Activated naive CD8-positive, alpha-beta T cell treated with anti-CD3 and anti-CD28 coated beads, Interleukin-2, amount 50 U/mL, for 16 hours (primary cell): Measurements from ENCODE around the gene SOX6.

Experiments used
- DNase-seq: peaks from one replicate; pipeline ENCODE4 v3.0.0-alpha.2; 2020; ENCODE audit warnings: low read depth, low spot score

The SOX6 gene

DNA sequence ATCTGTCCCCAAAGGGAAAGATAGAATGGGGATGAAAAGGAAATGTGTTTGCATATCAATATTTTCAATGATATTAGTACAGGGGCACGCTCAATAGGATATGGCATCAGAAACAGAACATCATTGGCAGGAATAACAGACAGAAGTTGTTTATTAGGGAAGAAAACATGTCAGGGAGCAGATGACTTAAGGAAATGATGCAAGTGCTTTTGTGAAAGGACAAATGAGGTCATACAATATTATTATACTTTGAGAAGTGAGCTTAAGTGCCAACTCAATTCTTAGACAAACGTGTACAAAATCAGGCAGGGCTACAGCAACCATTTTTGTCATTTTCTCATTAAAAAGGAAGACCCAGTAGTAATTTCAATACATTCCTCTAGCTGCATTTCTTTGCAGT, 388.4 kb downstream of the SOX6 start:
- no peak for DNase-seq

DNA sequence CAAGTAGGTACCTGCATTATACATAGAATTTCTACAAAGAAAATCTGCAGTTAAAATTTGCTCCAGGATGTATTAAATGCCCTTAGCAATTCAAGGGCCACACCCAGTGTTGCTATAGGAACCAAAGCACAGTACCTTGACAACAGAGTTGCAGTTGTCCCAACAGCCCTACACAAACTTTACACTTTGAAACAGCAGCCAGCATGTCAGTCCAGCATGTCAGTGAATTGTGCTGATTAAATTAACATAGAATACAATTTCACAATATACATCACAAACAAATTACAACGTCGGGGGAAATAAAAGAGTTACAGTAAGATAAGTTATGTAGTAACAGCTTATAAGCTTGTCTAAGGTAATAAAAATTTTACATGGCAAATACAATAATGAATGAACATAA, 389.2 kb downstream of the SOX6 start:
- no peak for DNase-seq

DNA sequence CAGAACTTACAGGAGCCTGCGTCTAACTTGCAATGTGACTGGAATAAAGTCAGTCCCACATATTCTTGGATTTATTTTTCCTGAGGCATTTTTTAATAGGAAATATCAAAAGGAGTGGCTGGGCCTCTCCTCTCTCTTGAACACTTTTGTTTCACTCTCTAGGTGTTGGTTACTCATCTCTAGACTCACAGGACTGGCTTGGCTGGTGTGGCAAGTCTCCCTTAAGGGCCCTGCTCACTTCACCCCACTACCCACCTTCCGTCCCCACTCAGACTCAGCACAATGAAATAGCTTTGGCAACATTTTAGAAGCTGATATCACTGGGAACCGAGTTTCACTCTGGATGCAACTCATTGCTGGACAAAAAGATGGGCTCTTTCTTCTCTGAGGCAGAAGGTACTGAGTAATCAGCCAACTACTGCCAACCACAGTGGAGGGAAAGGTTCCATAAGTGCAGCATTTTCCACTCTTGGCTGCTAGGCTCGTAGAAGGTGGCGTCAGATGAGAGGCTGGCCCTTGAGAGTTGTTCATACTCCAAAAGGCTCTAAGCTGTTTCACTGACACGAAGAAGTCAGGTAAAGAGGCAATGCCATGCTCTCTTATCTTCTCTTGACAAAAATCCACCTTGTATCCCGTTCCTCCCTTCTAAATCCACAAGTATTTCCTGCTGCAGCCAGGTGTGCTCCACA, 390.6 kb downstream of the SOX6 start:
- DNase-seq = no peak

DNA sequence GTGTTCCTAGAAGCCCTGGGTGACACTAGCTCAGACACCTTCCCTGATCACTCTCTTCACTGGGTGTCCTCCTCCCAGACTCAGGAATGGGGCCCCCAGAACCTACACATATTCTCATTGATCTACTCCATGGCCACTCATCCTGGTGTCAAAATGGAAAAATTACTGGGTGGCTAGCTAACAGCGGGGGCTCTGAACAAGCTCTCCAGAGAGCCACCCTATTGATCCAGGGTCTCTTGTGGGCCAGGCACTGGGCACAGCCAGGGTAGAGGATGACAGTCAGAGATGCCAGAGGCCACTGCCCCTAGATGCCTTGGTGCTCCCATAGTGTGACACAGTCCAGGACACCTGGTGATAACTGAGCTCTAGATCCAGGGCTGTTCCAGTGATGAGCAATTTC, 393.1 kb downstream of the SOX6 start:
- DNase-seq = no peak

DNA sequence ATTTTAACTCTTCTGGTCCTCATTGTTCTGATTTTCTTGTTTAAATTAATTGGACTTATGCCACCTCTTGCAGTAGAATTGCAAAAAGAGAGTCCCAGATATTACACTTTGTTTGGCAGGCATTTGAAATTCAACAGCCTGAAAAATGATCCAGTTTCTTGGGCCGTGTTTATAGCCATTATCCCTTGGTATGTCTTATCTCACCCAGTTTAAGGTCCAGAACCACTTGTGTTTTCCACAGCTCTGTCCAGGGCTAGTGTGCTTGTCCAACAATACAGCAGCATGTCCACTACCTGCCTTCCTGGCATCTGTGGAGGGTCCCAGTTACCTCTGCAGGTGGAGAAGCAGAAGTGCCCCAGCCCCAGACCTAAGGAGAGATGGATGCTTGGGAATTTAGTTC, 397.4 kb downstream of the SOX6 start:
- DNase-seq = no peak

DNA sequence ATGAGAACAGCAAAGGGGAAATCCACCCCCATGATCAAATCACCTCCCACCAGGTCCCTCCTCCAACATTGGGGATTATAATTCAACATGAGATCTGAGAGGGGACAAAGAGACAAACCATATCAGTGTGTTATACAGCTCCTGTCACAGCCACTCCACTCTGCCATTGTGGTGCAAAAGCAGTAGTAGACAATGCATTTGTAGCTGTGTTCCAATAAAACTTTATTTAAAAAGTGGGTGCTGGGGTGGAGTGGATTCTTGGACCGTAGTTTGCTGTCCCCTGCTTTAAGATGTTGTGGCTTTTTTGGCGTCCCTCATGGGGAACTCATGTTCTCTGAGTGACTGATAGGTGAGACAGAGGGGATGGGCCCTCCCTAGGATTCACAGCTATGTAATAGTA, 399.1 kb downstream of the SOX6 start:
- no peak for DNase-seq

DNA sequence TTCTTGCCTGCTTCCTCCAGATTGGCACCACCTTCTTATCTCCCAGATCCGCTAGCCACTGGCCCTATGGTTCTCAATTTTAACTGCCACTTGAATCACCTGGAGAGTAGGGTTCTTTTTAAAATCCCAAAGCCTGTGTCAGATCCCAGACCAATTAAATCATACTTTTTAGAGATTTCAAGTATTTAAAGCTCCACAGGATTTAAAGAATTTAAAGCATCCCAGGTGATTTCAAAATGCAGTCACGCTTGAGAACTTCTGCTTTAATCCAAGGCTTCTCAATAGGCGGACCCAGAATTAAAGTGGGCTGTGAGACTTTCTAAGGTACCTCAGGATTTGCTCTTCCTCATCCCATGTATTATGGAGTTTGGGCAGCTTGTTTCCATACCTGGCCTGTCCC, 400.0 kb downstream of the SOX6 start:
- no peak for DNase-seq

DNA sequence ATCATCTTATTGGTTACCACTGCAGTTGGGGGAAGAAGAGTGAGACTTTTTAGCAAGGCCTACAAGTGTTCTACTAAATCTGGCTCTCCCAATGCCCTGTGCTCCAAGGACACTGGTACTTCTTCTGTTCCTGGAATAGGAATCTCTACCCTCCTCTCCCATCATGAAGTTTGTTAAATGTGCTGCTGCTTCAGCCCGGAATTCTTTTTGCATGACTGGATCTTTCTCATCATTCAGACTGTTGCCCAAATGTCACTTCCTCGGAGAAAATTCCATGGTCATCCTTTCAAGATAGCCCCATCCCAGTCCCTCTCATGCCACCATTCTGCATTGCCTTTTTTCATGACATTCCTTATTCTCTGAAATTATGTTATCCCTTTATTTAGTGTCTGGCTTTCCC, 400.8 kb downstream of the SOX6 start:
- no peak for DNase-seq

DNA sequence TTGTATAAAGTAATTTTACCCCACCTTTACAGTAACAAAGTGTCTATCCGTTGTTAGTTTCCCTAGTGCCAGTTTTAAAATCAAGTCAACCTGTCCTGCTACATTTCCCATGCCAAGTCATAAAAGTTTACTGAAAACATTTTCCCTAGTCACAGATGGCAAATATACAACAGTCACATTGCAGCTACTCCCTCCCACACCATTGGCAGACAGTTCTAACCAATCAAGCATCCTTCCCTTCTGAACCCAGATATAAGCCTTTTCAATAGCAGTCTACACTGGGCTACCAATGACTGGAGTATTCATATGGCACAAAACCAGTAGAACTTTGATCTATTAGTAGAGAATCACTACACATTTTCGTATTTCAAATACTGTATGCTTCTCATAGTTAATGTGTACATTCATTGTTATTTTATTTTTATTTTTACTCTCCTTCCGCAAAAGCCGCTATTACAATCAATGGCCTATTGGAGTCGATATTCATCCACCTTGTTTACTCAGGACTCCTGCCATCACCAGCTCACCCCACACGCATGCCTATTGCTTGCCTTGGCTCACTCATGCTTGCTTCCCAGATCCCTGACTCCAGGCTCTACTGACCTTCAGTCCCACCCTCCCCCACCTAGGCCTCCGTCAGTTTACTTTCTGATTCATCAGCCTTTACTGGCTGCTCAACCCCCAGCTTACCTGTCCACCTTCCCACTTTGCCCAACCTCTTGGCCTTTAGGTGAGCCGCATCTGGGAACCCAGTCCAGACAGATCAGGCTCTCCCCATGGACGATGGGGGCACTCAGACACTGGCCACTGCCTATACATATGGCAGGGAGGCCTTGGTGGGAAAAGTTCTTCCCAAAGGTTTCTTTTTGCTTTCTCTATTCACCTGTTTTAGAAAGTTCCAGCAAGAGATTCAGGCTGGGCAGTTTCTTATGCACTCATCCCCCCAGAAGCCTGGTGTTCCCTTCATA, 408.4 kb downstream of the SOX6 start:
- DNase-seq = no peak

DNA sequence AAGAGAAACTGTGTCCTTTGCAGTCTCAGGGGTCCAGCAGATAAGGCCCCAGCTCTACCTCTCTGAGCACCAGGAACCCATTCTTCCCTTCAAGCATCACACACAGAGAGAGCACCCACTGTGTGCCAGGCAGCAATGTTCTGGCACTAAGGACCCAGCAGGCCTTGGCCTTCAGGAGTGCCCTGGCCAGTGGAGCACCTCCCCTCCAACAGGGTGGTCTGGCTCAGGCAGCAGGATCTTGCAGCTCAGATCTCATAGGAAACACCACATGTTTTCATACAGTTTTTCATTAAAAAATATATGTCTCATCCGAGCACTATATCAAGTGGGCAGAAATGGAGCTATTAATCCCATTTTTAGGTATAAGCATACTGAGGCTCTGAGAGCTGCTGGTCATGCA, 410.6 kb downstream of the SOX6 start:
- DNase-seq = no peak

DNA sequence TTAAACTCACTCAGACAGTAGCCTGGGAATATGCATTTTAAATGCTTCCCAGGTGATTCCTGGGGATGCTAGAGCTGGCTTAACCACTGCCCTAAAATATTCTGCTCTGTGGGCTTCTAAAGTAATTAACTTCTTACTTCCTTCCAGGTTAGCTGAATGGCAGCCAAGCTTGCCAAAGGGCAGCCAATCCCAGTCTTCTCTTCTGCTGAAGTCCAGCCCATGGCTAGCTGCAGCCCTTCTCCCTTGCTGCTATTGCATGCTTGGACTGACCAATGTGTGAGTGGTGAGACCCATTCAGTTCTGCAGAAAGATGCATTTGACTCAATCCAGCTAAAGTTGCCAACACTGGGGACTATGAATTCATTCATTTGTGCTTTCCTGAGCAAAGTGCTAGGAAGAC, 411.9 kb downstream of the SOX6 start:
- DNase-seq = no peak

DNA sequence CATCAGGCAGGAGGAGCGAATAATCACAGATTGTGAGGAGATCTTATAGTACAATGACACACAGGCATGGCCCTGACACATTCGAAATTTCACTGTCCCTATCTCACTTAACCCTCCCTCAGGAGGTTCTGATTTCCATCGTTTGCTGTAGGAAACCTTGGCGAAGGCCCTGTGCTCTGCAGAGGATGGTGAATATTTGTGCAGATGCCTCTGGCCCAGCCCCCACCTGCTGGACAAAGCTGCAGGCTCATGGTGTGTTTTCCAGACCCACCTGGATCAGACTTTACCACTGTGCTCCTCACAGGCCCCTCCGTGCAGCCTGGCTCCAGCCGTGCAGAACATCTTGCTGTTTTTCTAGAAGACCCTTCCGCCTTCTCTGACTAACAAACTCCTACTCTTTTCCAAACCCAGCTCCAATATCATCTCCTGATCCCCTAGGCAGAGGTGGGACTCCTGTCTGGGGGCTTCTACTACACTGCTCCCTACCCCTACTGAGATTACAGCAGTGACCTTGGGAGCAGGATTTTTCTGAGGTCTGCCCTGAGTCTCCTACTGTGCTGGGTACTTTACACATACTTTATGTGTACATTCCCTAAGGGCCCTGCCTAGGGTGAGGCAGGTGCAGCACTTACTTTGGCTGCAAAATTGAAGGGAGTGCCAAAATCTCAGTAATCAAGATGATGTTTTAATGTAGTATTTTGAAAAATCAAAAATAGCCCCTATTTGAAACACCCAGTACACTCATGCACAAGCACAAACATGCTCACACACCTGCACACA, 412.7 kb downstream of the SOX6 start:
- DNase-seq = no peak

DNA sequence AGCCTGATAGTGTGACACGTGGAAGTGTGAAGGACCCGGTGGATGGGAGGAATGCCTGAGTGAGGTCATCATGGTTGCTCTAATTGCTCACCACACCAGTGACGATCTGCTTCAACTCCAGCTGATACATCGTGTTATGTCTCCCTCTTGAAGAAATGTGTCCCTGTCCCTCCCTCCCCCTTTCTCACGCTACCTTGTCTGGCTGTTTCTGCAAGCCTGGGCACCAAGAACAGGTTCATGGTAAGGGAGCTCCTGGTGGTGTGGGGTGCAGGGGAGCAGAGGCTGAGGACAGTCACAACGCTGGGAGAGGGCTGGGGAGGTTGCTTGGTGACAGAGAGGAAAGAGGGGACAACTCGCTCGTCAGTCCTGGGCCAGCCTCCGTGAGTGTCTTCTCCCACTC, 413.4 kb downstream of the SOX6 start:
- DNase-seq = no peak

DNA sequence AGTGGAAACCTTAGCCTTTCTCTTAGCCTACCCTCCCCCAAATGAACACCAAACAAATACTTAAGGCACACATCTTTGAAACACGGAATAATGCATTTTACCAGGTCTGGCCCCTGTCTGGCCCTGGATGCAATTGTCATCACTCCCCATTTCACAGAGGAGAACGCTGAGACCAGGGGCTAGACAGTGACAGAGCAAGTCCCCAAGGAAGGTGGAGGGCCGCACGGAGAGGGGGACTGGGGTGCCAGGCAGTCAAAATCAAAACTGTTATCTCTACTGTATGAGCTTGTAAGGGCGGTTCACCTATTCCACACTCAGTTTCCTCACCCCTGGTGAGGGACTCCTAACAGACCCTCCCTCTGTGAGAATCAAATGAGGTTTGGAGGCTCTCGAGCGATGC, 414.2 kb downstream of the SOX6 start:
- no peak for DNase-seq

DNA sequence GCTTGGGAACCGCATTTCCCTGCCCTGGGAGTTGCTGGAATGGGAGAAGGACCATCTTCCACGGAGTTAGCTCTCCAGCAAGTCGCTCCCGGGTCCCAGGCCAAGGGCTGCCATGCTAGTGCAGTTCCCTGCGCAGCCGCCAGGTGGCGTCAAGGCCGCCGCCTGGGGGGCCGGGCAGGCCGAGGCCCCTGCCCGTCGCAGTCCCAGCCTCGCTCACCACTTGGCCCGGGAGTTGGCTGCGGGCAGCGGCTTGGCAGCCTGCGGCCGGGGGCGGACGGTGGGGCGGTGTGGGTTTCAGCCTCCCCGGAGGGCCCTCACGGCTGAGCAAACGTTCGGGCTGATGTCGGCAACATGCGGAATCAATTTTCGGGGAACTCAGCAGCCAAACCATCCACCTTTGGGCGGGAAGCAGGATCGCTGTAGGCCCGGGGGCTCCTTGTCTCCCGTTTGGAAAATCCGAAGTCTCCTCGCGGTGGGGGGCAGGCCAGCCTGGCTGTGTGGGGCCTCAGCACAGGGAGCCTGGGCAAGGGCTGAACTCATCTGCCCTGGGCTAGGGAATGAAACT, 415.1 kb downstream of the SOX6 start:
- no peak for DNase-seq

DNA sequence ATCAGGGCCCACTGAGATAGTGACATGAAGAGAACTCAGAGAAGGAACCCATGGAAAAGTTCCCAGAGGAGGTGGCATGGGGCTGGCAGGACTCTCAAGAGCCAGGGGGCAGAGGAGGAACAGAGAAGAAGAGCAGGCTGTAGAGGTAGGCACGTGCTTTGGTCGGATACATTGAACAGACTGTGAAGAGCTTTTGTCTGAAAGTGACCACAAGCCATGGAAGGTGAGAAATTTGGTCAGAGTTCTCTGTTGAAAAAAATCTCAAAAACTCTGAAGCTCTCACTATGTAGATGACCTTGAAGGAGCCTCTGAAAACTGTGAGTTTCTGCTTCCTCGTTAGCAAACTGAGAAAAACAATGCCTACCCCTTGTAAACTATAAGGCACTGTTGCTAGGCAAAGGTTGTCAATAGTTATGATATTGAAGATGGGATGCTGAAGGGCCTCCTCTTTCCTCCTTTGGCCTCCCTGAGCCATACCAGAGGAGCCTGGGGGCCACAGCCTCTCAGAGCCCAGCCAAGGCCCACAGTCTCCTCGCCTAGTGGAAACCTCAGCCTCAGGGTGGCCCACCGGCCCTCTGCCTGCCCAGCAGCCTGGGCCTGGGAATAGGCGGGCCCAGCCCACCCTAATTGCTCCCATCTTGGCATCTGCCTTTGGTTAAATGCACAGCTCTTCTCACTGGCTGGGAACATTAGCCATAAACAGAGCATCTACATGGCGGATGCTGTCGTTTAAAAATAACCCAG, 415.7 kb downstream of the SOX6 start:
- no peak for DNase-seq

DNA sequence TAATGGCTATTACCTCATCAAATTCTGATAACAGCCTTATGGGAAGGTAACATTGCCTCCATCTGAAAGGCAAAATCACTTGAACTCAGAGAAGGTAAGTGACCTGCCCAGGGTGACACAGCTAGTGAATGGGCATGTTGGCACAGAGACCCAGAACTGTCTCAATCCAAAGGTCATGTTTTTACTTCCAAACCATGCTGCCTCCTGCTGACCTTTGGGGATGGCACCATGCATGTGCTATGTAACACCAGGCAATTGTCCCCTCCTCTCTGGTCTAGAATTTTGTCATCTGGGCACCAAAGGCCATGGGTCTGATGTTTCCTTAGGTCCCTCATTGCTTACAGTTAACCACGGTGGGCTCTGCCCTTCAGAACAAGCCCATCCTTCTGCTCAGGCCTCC, 417.4 kb downstream of the SOX6 start:
- DNase-seq = no peak

DNA sequence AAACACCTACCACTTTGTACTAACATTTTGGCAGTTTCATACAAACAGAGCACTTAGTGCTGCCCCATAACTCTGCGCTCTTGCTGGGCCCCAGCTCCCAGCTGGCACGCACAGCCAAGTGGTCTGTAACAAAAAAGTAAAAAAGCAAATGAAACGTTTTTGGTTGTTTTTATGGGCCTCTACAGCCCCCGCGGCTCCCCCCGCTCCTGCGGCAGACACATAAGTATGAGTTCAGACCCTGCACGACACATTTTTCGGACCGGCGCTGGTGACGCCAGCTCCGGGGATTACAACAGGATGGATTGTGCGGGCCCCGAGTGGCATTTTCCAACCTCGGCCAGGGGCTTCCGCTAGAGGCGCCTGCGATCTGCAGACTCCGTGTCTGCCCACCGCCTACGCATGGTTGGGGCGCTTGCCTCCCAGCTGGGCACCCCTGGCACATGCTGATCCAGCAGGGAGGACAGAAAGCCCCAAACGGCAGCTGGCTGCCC, 418.2 kb downstream of the SOX6 start:
- DNase-seq = no peak

DNA sequence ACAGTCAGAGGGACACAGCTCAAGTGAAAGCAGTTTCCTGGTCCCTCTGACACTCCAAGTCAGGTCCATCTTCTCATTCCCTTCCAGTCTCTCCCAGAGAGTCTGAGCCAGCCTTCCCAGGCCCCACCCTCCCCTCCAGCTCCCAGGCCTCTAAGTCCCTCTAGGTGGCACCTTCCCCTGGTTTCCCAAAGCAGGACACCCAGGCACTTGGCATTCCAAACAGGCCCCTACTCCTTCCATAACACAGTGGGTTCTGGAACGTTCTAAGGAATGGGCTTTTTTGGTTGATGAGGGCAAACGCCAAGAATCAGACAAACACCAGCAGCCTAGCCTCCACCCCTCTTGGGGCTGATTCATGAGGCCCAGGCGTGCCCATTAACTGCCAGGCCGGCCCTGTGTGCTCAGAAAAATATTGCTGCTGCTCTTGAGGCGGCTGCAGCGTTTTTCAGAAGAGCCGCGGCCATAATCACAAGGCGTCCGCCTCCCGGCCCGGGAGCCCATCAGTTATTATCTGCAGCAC, 418.7 kb downstream of the SOX6 start:
- DNase-seq = no peak

DNA sequence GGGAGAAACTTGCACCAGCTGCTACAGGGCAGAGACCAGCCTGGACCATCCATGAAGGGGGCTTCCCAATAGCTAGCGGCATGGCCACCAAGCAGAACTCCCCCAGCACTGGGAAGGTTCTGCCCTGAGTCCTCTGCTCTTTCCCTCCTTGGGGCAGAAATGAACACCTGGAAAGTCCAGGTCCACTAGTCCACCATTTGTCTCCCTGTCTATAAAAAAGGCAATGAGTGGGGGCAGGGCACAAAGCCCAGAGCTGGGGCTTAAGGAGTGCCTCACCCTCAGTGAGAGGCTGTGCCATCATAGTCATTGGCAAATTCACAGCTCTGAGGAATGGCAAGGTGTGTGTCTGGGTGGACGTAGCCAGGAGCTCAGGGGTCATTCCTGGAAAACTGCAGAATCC, 420.3 kb downstream of the SOX6 start:
- no peak for DNase-seq

DNA sequence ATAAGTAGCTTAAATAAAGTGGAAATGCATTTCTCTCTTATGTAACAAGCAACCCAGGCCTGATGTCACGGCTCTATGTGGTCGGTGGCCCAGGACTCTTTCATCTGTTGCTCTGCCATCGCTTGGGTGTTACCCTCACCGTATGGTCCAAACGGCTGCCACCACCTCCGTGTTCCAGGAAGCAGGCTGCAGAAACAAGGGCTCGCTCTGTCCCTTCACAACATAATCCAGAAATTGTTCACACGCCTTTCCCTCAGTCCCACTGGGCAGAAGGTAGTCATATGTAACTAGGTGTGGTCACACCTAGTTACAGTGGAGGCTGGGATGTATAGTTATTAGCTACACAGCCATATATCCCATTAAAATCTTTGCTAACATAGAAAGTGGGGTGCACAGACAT, 421.0 kb downstream of the SOX6 start:
- no peak for DNase-seq
